Measurements from ENCODE around the gene AOC1.
"Not testable (repeated sequence)": the region's sequence is repeated elsewhere in the genome, so short reads cannot be mapped to it uniquely, and the experiment has no call there.

Gene AOC1, protein sequence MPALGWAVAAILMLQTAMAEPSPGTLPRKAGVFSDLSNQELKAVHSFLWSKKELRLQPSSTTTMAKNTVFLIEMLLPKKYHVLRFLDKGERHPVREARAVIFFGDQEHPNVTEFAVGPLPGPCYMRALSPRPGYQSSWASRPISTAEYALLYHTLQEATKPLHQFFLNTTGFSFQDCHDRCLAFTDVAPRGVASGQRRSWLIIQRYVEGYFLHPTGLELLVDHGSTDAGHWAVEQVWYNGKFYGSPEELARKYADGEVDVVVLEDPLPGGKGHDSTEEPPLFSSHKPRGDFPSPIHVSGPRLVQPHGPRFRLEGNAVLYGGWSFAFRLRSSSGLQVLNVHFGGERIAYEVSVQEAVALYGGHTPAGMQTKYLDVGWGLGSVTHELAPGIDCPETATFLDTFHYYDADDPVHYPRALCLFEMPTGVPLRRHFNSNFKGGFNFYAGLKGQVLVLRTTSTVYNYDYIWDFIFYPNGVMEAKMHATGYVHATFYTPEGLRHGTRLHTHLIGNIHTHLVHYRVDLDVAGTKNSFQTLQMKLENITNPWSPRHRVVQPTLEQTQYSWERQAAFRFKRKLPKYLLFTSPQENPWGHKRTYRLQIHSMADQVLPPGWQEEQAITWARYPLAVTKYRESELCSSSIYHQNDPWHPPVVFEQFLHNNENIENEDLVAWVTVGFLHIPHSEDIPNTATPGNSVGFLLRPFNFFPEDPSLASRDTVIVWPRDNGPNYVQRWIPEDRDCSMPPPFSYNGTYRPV

DNA sequence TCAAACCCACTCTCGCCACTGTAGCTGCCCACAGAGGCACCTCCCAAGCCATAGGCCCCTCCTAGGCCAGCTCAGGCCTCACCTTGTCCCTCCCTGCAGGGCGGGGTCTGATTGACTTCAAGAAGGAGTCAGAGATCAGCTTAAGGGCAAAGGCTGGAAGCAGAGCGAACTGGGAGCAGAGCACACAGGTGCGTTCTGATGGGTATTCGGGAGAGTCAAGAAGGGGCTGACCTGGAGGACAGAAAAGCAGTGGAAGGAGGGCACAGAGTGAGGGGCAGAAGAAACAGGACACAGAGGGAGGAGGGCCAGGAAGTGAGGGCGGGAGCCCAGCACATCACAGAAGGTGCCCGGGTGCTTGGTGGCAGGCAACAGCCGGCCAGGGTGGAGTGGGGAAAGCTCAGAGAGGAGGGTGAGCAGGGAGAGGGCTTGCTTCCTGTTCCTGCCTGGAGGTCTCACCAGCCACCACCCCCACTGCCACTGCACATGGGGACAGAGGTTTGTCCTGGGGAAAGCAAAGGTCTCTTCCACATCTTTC lies at the start of gene AOC1:
TSS of gene AOC1 (plus strand) at position 147 of the 535 bp plus-strand sequence. CDS start 3,954 bp downstream, outside the sequence.
- no peak within 1 kb of the TSS for H3K4me3 ChIP-seq (replicated peaks; ENCODE audit: low read depth, low read length)
- no peak for DNase-seq (ENCODE audit: extremely low read depth, low read depth)
- TF ChIP-seq, protein P1, sequence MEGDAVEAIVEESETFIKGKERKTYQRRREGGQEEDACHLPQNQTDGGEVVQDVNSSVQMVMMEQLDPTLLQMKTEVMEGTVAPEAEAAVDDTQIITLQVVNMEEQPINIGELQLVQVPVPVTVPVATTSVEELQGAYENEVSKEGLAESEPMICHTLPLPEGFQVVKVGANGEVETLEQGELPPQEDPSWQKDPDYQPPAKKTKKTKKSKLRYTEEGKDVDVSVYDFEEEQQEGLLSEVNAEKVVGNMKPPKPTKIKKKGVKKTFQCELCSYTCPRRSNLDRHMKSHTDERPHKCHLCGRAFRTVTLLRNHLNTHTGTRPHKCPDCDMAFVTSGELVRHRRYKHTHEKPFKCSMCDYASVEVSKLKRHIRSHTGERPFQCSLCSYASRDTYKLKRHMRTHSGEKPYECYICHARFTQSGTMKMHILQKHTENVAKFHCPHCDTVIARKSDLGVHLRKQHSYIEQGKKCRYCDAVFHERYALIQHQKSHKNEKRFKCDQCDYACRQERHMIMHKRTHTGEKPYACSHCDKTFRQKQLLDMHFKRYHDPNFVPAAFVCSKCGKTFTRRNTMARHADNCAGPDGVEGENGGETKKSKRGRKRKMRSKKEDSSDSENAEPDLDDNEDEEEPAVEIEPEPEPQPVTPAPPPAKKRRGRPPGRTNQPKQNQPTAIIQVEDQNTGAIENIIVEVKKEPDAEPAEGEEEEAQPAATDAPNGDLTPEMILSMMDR (IDR thresholded peaks at IDR 0.05; ENCODE audit: low read depth, low read length, missing control alignments) = no peak

DNA sequence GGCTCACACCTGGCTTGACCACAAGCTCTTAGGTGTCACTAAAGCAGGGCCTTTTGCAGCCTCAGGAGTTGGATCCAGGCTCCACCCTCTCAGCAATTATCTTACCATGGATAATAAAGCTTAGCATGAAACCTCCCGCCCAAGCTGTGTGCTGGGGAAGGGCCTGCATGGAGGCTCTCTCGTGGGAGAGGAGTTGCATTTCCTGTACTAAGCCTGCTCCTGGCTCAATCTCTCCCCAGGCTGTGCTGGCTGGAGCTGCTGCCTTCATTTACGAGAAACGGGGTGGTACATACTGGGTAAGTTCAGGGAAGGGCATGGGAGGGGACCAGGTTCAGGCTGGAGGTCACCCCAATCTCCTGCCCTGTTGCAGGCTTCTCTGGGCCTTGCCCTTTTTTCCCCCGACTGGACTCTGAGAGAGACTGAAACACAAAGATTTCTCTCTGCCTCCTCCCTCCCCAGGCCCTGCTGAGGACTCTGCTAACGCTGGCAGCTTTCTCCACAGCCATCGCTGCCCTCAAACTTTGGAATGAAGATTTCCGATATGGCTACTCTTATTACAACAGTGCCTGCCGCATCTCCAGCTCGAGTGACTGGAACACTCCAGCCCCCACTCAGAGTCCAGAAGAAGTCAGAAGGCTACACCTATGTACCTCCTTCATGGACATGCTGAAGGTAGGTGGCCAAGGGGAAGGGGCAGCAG lies 49.0 kb upstream of the AOC1 start:
- TF ChIP-seq, protein P1 (IDR thresholded peaks at IDR 0.05; ENCODE audit: low read depth, low read length, missing control alignments) = no peak
- H3K4me3 ChIP-seq (replicated peaks; ENCODE audit: low read depth, low read length) = no peak overlapping the region
- no peak for DNase-seq (ENCODE audit: extremely low read depth, low read depth)

DNA sequence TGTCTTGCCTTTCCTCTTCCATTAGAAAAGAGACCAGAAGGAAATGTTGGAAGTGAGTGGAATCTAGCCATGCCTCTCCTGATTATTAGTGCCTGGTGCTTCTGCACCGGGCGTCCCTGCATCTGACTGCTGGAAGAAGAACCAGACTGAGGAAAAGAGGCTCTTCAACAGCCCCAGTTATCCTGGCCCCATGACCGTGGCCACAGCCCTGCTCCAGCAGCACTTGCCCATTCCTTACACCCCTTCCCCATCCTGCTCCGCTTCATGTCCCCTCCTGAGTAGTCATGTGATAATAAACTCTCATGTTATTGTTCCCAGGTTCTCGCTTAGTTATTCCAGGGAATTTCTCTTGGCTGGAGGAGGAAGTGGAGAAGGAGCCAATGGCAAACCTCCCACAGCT lies 47.5 kb upstream of the AOC1 start:
- TF ChIP-seq, protein P1 (IDR thresholded peaks at IDR 0.05; ENCODE audit: low read depth, low read length, missing control alignments) = no peak
- no peak for DNase-seq (ENCODE audit: extremely low read depth, low read depth)
- H3K4me3 ChIP-seq (replicated peaks; ENCODE audit: low read depth, low read length) = no peak overlapping the region

DNA sequence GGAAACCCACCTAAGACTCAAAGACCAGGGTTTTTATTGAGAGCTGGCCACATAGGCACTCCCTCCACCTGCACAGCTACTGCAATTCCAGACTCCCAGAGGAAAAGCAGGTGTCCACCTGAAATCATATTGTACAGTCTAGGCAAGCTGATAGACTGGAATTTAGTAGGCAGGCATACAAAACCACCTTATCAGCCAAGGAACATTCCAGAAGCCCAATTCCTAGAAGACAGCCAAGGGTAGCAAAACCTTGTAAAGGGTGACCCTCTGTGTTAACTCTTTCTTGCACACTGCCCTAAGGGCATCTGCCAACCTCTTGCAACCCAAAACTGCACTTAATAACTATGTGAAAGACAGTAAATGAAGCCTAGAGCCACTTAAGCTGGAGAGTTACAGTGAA lies 46.5 kb upstream of the AOC1 start:
- no peak overlapping the region for H3K4me3 ChIP-seq (replicated peaks; ENCODE audit: low read depth, low read length)
- no peak for DNase-seq (ENCODE audit: extremely low read depth, low read depth)
- TF ChIP-seq, protein P1 (IDR thresholded peaks at IDR 0.05; ENCODE audit: low read depth, low read length, missing control alignments) = no peak

DNA sequence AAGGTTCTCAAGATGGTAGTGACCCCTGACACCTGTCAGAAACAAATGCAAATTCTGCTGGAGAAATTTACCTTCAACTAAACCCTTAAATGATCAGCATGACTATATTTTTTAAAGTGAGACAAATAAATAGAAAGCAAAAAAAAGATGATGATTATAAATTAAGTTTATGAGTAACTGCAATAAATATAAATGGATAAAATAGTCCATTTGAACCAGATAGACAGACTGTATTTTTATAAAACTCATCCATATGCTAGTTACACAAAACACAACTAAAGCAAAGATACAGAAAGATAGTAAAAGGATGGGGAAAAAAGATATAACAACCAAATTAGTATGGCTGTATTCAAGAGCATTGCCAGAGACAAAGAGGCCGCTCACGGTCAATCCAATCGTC lies 45.9 kb upstream of the AOC1 start:
- TF ChIP-seq, protein P1 (IDR thresholded peaks at IDR 0.05; ENCODE audit: low read depth, low read length, missing control alignments) = no peak

DNA sequence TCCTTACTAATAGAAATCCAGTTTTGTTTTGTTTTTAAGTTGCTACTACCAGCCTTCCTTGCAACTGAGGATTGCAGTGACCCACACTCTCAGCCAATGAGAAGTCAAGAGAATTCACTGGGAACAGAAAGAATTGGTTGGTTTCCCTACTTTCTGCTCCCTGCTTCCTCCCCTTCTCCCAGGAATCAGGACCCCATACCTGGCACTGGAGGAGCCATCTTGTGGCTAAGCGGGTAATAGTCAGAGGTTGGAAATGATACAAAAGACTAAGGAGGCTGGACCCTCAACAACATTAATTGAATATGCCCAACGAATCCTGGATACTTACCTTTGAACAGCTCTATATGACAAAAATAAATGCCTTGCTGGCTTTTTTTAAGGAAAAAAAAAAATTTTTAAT lies 45.5 kb upstream of the AOC1 start:
- H3K4me3 ChIP-seq (replicated peaks; ENCODE audit: low read depth, low read length) = no peak overlapping the region
- DNase-seq (ENCODE audit: extremely low read depth, low read depth) = no peak
- TF ChIP-seq, protein P1 (IDR thresholded peaks at IDR 0.05; ENCODE audit: low read depth, low read length, missing control alignments) = peak; percentile 5

More for the DNA sequence above, 45.9 kb upstream of the AOC1 start:
- H3K4me3 ChIP-seq (replicated peaks; ENCODE audit: low read depth, low read length) = no peak overlapping the region
- DNase-seq (ENCODE audit: extremely low read depth, low read depth) = no peak

DNA sequence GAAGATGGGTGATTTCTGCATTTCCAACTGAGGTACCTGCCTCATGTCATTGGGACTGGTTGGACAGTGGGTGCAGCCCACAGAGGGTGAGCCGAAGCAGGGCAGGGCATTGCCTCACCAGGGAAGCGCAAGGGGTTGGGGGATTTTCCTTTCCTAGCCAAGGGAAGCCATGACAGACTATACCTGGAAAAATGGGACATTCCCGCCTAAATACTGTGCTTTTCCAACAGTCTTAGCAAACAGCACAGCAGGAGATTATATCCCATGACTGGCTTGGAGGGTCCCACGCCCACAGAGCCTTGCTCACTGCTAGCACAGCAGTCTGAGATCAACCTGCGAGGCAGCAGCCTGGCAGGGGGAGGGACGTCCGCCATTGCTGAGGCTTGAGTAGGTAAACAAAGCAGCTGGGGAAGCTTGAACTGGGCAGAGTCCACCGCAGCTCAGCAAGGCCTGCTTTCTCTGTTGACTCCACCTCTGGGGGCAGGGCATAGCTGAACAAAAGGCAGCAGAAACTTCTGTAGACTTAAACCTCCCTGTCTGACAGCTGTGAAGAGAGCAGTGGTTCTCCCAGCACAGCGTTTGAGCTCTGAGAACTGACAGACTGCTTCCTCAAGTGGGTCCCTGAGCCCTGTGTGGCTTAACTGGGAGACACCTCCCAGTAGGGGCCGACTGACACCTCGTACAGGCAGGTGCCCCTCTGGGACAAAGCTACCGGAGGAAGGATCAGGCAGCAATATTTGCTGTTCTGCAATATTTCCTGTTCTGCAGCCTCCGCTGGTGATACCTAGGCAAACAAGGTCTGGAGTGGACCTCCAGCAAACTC lies 44.5 kb upstream of the AOC1 start:
- DNase-seq (ENCODE audit: extremely low read depth, low read depth); H3K4me3 ChIP-seq (replicated peaks; ENCODE audit: low read depth, low read length): not testable (repeated sequence)

All from HFF-Myc (cell line).